A673 (cell line): ENCODE data around the gene ADRB2.

Experiments
- EZH2 ChIP-seq: fragments of 200-600 bp; sonication (generic); IDR thresholded peaks from 2 replicates; pipeline ENCODE4 v1.6.1; 2017; ENCODE audit warnings: borderline replicate concordance, low read depth, mild to moderate bottlenecking, mixed read lengths, antibody characterized with exemption, low read length; ENCODE audit not compliant: poor library complexity, severe bottlenecking
- TF ChIP-seq, protein P1 (sequence below): fragments of 300-800, 200-600 bp; sonication (generic); conservative IDR thresholded peaks from 2 replicates; pipeline ENCODE4 v1.5.1; 2017; ENCODE audit warnings: low read depth, mild to moderate bottlenecking, antibody characterized with exemption, low read length, moderate library complexity, mixed read lengths

DNA sequence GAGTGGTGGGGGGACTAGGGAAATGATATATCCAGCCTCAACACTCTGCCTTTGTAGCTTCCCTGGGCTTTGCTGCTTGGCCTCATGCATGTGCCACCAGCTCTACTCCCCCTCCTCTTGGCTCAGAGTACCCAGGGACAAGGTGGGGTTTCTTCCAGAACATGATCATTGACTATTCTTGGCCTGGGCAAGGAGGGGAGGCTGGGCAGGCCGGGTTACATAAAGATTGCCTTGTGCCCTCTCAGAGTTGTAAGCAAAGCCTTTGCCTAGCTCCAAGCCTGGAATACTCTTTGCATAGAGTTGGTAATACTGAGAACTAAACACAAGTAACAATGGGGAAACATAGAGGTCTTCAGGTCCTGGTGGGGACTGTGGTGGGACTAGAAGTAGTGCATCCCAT is 11.9 kb downstream of the ADRB2 start:
- TF ChIP-seq, protein P1, sequence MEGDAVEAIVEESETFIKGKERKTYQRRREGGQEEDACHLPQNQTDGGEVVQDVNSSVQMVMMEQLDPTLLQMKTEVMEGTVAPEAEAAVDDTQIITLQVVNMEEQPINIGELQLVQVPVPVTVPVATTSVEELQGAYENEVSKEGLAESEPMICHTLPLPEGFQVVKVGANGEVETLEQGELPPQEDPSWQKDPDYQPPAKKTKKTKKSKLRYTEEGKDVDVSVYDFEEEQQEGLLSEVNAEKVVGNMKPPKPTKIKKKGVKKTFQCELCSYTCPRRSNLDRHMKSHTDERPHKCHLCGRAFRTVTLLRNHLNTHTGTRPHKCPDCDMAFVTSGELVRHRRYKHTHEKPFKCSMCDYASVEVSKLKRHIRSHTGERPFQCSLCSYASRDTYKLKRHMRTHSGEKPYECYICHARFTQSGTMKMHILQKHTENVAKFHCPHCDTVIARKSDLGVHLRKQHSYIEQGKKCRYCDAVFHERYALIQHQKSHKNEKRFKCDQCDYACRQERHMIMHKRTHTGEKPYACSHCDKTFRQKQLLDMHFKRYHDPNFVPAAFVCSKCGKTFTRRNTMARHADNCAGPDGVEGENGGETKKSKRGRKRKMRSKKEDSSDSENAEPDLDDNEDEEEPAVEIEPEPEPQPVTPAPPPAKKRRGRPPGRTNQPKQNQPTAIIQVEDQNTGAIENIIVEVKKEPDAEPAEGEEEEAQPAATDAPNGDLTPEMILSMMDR, result no peak
- TF ChIP-seq EZH2, result no peak
